ENCODE results near the gene OTUD1. TPM values are rescaled to one million over a fixed set of nuclear protein-coding genes. Genes with fewer than 3 reads are reported as not detected.

Gene OTUD1
- polyA plus RNA-seq, 3 donors: 18.8 to 81.0 (median 24.5) TPM

GRCh38 chr10:23467012-23467411 lies 28.1 kb downstream of the OTUD1 start:
- H3K27me3 Mint-ChIP-seq (ENCODE audit: low read depth in 3 of 3): peaks cover 7 to 18% (median 16%) of the 10 kb centered on the region in 3 donors

GRCh38 chr10:23467548-23467947 lies 28.7 kb downstream of the OTUD1 start:
- TF ChIP-seq CTCF (IDR thresholded peaks at IDR 0.05): no peak
- Histone ChIP-seq H3K9me3 (replicated peaks in 1 of 2; ENCODE audit: control insufficient read depth in 1 of 2, insufficient read depth in 1 of 2, low read length in 2 of 2) (no peaks in the 10 kb centered on the region), H4K20me1 (ENCODE audit: insufficient read depth, low read length) (no peaks in the 10 kb centered on the region), H3K36me3 (replicated peaks in 1 of 2; ENCODE audit: control insufficient read depth in 1 of 2, insufficient read depth in 2 of 2, low read length in 2 of 2) (no peaks in the 10 kb centered on the region), H2AFZ (ENCODE audit: insufficient read depth, low read depth, low read length, poor library complexity, severe bottlenecking) (no peak overlapping the region), H3K27ac (ENCODE audit: low read depth in 1 of 2, low read length in 2 of 2) (no peak overlapping the region), H3K4me3 (replicated peaks in 1 of 3; ENCODE audit: low read depth in 2 of 3, low read length in 3 of 3) (no peak overlapping the region), H3K9ac (ENCODE audit: insufficient read depth, low read length, poor library complexity, severe bottlenecking) (no peak overlapping the region), H3K4me1 (ENCODE audit: control insufficient read depth in 1 of 2, insufficient read depth in 2 of 2, low read length in 2 of 2) (no peaks in the 10 kb centered on the region), H3K27me3 (ENCODE audit: control insufficient read depth in 2 of 2, insufficient read depth in 2 of 2, low read length in 2 of 2) (peaks cover 3 to 6% of the 10 kb centered on the region in 2 donors), H3K79me2 (ENCODE audit: insufficient read depth, low read length) (no peaks in the 10 kb centered on the region), H3K4me2 (replicated peaks; ENCODE audit: extremely low read depth, low read length, poor library complexity, severe bottlenecking) (no peak overlapping the region)
- Mint-ChIP-seq H3K4me3 (no peak overlapping the region), H3K36me3 (no peaks in the 10 kb centered on the region), H3K4me1 (peaks cover 2% of the 10 kb centered on the region), H3K27ac (peak overlapping the region in 1 of 7 donors; percentile 10), H3K9me3 (peaks cover 0 to 14% (median 0%) of the 10 kb centered on the region in 7 donors), H3K27me3 (ENCODE audit: low read depth in 3 of 3) (peaks cover 7 to 18% (median 13%) of the 10 kb centered on the region in 3 donors)
- intact Hi-C loops (cut with micrococcal nuclease): loop anchor here in 1 of 2 donors (10.0 kb wide), 1 partner anchor 113 kb away; no protein-coding TSS in a partner anchor
- WGBS (ENCODE audit: insufficient coverage): 100% methylated on average over 1 of the region's 3 CpGs
- DNase-seq: no peak

More at GRCh38 chr10:23467012-23467411, 28.1 kb downstream of the OTUD1 start:
- Mint-ChIP-seq H3K9me3 (peaks cover 0 to 14% (median 0%) of the 10 kb centered on the region in 7 donors), H3K27ac (no peak overlapping the region), H3K4me1 (peaks cover 2% of the 10 kb centered on the region), H3K4me3 (no peak overlapping the region), H3K36me3 (no peaks in the 10 kb centered on the region)
- DNase-seq: peak in 1 of 3 donors; percentile 30
- H3K27me3 ChIP-seq (ENCODE audit: control insufficient read depth in 2 of 2, insufficient read depth in 2 of 2, low read length in 2 of 2): peaks cover 3 to 7% of the 10 kb centered on the region in 2 donors
- no peaks in the 10 kb centered on the region for H3K79me2 ChIP-seq (ENCODE audit: insufficient read depth, low read length)
- H2AFZ ChIP-seq (ENCODE audit: insufficient read depth, low read depth, low read length, poor library complexity, severe bottlenecking): no peak overlapping the region
- H3K27ac ChIP-seq (ENCODE audit: low read depth in 1 of 2, low read length in 2 of 2): no peak overlapping the region
- no peaks in the 10 kb centered on the region for H4K20me1 ChIP-seq (ENCODE audit: insufficient read depth, low read length)
- no peak overlapping the region for H3K4me3 ChIP-seq (replicated peaks in 1 of 3; ENCODE audit: low read depth in 2 of 3, low read length in 3 of 3)
- WGBS (ENCODE audit: insufficient coverage): no CpG with 5 or more reads among the region's 4 CpGs
- intact Hi-C loops (cut with micrococcal nuclease): loop anchor here in 1 of 2 donors (10.0 kb wide), 1 partner anchor 112 kb away; no protein-coding TSS in a partner anchor
- H3K4me2 ChIP-seq (replicated peaks; ENCODE audit: extremely low read depth, low read length, poor library complexity, severe bottlenecking): no peak overlapping the region
- no peak for TF ChIP-seq CTCF (IDR thresholded peaks at IDR 0.05)
- H3K4me1 ChIP-seq (ENCODE audit: control insufficient read depth in 1 of 2, insufficient read depth in 2 of 2, low read length in 2 of 2): no peaks in the 10 kb centered on the region
- H3K9ac ChIP-seq (ENCODE audit: insufficient read depth, low read length, poor library complexity, severe bottlenecking): no peak overlapping the region
- H3K9me3 ChIP-seq (replicated peaks in 1 of 2; ENCODE audit: control insufficient read depth in 1 of 2, insufficient read depth in 1 of 2, low read length in 2 of 2): no peaks in the 10 kb centered on the region
- H3K36me3 ChIP-seq (replicated peaks in 1 of 2; ENCODE audit: control insufficient read depth in 1 of 2, insufficient read depth in 2 of 2, low read length in 2 of 2): no peaks in the 10 kb centered on the region
